ENCODE measurements around the gene STAT3. TPM values are rescaled to one million over a fixed set of nuclear protein-coding genes. Genes with fewer than 3 reads are reported as not detected.
A peak's percentile ranks its signal among the peaks of the same experiment; 100 is the strongest.

Gene STAT3
- total RNA-seq, 1 donor from 2014 or later, result 281 TPM

DNA sequence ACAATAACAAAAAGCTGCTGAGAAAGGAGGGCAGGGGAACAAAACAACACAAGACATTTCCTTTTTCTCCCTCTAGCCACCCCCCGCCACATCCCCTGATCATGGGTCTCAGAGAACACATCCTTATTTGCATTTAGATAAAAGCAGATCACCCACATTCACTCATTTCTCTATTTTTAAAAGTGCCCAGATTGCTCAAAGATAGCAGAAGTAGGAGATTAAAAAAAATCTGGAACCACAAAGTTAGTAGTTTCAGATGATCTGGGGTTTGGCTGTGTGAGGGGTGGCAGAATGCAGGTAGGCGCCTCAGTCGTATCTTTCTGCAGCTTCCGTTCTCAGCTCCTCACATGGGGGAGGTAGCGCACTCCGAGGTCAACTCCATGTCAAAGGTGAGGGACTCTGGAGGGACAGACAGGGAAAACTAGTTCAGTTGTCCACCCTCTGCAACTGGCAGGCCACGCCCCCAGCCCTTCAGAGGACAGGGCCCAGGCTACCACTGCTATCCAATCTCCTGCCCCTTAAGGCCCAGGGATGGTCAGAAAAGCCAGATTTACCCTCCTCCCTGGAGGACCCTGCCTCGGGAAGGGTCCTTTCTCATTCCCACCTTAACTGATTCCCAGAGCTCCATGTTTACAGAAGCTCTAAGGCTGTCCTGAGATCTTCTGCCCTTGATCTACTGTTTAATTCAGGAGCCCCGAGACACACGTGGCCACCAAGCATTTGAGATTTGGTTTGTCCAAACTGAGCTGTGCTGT is 72.7 kb downstream of the STAT3 start:
- Mint-ChIP-seq H3K4me3 (ENCODE audit: unreplicated experiment) (no peak overlapping the region), H3K27me3 (ENCODE audit: unreplicated experiment) (no peaks in the 10 kb centered on the region), H3K36me3 (ENCODE audit: unreplicated experiment) (peaks cover 48% of the 10 kb centered on the region), H3K27ac (ENCODE audit: unreplicated experiment) (no peak overlapping the region), H3K4me1 (ENCODE audit: unreplicated experiment) (peaks cover 19% of the 10 kb centered on the region), H3K9me3 (ENCODE audit: unreplicated experiment) (no peaks in the 10 kb centered on the region)
- no peak for DNase-seq (ENCODE audit: extremely low spot score, unreplicated experiment)
- TF ChIP-seq, protein P1, sequence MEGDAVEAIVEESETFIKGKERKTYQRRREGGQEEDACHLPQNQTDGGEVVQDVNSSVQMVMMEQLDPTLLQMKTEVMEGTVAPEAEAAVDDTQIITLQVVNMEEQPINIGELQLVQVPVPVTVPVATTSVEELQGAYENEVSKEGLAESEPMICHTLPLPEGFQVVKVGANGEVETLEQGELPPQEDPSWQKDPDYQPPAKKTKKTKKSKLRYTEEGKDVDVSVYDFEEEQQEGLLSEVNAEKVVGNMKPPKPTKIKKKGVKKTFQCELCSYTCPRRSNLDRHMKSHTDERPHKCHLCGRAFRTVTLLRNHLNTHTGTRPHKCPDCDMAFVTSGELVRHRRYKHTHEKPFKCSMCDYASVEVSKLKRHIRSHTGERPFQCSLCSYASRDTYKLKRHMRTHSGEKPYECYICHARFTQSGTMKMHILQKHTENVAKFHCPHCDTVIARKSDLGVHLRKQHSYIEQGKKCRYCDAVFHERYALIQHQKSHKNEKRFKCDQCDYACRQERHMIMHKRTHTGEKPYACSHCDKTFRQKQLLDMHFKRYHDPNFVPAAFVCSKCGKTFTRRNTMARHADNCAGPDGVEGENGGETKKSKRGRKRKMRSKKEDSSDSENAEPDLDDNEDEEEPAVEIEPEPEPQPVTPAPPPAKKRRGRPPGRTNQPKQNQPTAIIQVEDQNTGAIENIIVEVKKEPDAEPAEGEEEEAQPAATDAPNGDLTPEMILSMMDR (IDR thresholded peaks at IDR 0.05), result no peak

GRCh38 chr17:42313773-42314566 is 74.3 kb downstream of the STAT3 start:
- peaks cover 48% of the 10 kb centered on the region for H3K36me3 Mint-ChIP-seq (ENCODE audit: unreplicated experiment)
- H3K9me3 Mint-ChIP-seq (ENCODE audit: unreplicated experiment), result no peaks in the 10 kb centered on the region
- TF ChIP-seq, protein P1 (IDR thresholded peaks at IDR 0.05), result no peak
- no peak overlapping the region for H3K4me3 Mint-ChIP-seq (ENCODE audit: unreplicated experiment)
- H3K27ac Mint-ChIP-seq (ENCODE audit: unreplicated experiment), result no peak overlapping the region
- no peak for DNase-seq (ENCODE audit: extremely low spot score, unreplicated experiment)
- no peaks in the 10 kb centered on the region for H3K27me3 Mint-ChIP-seq (ENCODE audit: unreplicated experiment)
- peaks cover 10% of the 10 kb centered on the region for H3K4me1 Mint-ChIP-seq (ENCODE audit: unreplicated experiment)

DNA sequence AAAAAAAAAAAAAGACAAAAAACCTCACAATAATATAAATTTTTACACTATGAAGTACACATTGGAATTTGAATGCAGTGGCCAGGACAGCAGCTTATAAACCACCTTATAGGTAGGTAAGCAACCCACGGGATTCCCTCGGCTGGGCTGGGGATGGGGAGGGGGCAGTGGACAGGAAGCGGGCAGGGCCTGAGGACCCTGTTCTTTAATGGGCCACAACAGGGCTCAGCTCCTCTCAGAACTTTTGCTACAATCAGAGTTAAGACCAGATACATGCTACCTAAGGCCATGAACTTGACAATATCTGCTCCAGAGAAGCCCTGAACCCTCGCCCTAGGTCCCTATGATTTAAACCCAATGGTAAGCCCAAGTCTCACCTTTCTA is 74.9 kb downstream of the STAT3 start:
- no peak for DNase-seq (ENCODE audit: extremely low spot score, unreplicated experiment)
- Mint-ChIP-seq H3K27ac (ENCODE audit: unreplicated experiment) (peak overlapping the region; percentile 41), H3K4me1 (ENCODE audit: unreplicated experiment) (peaks cover 10% of the 10 kb centered on the region), H3K36me3 (ENCODE audit: unreplicated experiment) (peaks cover 44% of the 10 kb centered on the region), H3K27me3 (ENCODE audit: unreplicated experiment) (no peaks in the 10 kb centered on the region), H3K9me3 (ENCODE audit: unreplicated experiment) (no peaks in the 10 kb centered on the region), H3K4me3 (ENCODE audit: unreplicated experiment) (no peak overlapping the region)
- TF ChIP-seq, protein P1 (IDR thresholded peaks at IDR 0.05), result no peak

DNA sequence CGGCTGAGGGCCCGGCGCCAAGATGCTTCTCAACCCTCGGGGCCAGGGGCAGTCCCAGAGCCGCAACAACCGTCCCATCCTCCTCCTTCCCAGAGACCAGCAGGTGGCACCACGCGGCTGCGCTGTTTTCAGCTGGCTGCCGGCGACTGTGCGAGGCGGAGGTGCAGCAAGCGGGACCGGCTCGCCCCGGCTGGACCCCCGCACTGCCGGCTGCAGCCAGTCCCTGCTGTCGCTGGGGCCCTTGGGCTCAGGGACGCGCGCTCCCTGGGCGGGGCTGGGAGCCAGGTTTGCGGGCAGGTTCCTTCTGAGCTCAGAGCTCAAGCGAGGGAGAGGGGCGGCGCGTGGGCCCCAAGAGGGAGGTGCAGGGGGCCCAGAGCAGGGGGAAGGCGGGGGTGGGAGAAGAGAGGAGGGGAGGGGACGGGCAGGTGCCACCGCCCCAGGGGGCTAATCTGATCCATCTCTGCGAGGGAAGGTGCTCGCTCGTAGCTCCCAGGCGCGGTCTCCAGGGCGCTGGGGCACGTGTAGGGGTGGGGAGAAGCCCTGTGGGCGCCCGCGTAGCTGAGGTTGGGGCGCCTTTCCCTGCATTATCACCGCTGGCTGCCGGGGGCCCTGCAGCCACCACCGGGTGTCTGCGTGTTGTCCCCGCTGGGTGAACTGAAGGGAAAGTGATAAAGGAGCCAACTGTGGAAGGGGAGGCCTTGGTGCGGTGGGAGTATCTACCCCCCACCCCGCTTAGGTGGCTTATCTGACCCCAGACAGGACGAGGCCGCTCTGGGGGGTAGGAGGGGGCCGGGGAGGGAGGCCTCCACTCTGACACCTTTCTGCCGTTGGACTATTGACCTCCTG is 75.7 kb downstream of the STAT3 start:
- H3K4me1 Mint-ChIP-seq (ENCODE audit: unreplicated experiment), result peaks cover 10% of the 10 kb centered on the region
- peak; percentile 92 for DNase-seq (ENCODE audit: extremely low spot score, unreplicated experiment)

More for the DNA sequence above, 75.7 kb downstream of the STAT3 start:
- Mint-ChIP-seq H3K9me3 (ENCODE audit: unreplicated experiment) (no peaks in the 10 kb centered on the region), H3K27me3 (ENCODE audit: unreplicated experiment) (no peaks in the 10 kb centered on the region), H3K4me3 (ENCODE audit: unreplicated experiment) (no peak overlapping the region), H3K36me3 (ENCODE audit: unreplicated experiment) (peaks cover 42% of the 10 kb centered on the region), H3K27ac (ENCODE audit: unreplicated experiment) (peak overlapping the region; percentile 76)
- TF ChIP-seq, protein P1 (IDR thresholded peaks at IDR 0.05), result peak; percentile 69
